ENCODE measurements around the gene ERMAP. TPM values are rescaled to one million over a fixed set of nuclear protein-coding genes. Genes with fewer than 3 reads are reported as not detected.
"Not testable (repeated sequence)": the region's sequence is repeated elsewhere in the genome, so short reads cannot be mapped to it uniquely, and the experiment has no call there.

The ERMAP gene
- polyA plus RNA-seq, 1 donor = 8.2 TPM

GRCh38 chr1:42845193-42845592 is 28.3 kb downstream of the ERMAP start:
- DNase-seq = no peak

DNA sequence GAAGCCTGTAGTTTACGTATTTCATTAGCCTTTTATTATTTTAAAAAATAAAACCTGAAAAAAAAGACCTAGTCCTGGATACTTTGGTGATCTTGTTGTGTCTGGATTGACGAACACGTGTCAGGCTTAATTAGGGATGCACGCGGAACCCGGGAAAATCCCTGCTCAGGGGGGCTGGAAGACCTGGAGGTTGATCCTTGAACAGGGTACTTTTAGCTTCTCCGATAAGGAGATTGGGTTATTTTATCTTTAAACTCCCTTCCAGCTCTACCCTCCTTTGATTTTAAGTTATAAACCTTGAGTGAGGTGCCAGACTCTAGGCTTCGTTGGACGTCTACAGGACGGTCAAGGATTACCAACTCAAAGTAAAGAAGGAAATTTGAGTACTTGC is 28.9 kb downstream of the ERMAP start:
- DNase-seq = no peak

DNA sequence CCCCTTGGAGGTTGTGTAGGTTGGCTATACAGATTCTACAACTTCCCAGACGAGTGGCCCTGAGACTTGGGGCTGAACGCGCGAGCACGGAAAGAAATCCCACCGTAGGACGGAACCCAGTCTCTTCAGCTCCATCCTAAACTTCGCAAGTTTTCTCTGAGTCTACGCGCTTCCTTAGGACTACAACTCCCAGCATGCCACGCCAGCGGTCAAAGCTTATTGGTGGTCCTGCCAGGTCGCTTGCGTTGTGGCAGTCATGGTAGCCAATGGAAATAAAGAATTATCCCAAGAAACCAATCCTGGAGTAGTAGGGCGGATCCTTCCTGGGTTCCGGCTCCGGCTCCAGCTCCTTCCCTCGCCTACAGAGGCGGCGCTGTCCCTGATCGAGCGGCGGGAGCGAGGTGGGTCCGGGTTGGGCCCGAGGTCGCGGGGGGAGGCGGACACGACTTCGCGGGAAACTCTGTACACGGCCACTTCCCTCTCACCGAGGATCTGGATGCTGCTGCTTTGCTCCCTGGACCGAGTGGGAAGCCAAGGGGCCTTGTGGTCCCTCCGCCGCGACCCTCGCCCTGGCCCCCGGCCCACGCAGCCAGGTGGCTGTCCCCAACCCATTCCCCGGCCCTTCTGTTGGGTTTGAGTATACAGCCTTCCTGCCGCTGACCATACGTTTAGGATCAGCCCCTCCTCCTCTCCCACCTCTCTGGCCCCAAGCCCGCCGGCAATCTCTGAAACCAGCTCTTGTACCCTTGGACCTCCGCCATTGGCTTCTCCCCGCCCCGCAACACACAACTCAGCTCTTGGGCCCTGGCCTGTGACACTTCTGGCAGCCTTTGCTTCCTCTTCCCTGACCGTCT is 29.6 kb downstream of the ERMAP start, which contains the start of gene ZNF691:
TSS of gene ZNF691 (plus strand) at position 357 of the 854 bp plus-strand sequence. CDS start 3,046 bp downstream, outside the sequence.
- DNase-seq = peak; percentile 95

DNA sequence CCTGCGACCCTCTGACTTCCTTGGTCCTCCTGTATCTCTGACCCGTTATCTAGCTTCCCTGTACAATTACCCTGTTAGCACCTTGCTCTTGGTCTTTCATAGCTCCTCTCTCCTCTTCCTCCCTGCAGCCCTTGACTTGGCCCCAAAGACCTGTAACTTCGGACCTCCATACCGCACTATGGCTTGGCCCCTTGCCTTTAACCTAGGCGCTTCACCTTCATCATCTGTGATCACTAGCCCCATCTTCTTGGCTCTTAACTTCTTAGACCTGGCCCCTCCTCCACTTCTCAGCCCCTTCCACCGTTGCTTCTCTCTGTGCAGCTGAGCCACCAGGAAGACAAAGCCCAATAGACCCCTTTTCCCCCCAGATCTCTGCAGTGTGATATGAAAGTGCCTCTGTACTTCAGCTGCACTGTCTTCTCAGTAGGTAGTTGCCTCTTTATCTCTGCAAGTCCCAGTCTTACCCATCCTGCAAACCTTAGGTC is 30.2 kb downstream of the ERMAP start:
- no peak for DNase-seq

GRCh38 chr1:42847721-42848460 is 31.0 kb downstream of the ERMAP start:
- DNase-seq = no peak

DNA sequence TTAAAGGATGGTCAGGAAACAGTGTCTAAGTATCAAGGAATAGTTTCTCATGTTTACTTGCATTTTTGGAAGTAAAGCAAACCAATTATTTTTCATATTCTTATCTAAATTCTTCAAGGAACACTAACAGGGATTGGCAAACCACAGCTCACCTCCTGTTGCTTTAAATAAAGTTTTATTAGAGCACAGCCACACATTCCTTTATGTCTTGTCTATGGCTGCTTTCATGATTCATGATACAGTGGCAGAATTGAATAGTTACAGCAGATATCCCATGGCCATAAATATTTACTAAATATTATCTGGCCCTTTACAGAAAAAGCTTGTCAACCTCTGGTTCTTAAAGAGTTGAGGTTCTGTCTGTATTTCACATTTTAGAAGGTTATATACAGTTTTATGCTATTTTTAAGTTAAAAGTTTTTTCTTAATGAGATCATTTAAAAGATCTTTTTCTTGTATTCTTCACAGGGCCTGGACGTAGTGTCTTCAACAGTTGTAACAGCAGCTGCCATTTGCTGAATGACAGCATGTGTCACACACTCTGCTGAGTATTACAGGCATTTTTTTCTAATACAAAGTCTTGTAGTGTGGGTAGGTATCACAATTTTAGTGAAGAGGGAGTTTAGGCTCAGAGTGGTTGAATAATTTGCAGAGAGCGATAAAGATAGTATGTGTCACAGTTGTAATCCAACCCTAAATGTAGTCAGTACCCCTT is 32.1 kb downstream of the ERMAP start:
- no peak for DNase-seq

DNA sequence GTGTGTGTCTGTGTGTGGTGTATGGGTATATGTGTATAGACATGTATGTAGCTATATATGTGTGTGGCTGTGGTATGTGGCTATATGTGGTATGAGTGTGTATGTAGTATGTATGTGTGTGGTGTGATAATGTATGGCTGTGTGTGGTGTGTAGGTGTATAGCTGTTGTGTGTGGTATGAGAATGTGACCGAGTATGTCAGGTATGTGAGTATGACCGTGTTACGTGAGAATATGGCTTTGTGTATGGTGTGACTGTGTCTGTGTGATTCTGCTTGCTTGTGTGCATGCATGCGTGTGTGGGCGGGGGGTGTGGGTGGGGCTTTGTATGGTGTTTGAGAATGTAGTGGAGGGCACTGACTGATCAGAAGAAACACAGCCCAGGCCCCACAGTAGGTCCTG is 33.0 kb downstream of the ERMAP start:
- no peak for DNase-seq

DNA sequence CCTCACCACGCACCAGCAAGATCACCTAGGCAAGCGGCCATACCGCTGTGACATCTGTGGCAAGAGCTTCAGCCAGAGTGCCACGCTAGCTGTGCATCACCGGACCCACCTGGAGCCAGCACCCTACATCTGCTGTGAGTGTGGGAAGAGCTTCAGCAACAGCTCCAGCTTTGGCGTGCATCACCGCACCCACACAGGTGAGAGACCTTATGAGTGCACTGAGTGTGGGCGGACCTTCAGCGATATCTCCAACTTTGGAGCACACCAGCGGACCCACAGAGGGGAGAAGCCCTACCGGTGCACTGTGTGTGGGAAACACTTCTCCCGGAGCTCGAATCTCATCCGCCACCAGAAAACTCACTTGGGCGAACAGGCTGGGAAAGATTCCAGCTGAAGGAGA is 34.5 kb downstream of the ERMAP start:
- DNase-seq = no peak

DNA sequence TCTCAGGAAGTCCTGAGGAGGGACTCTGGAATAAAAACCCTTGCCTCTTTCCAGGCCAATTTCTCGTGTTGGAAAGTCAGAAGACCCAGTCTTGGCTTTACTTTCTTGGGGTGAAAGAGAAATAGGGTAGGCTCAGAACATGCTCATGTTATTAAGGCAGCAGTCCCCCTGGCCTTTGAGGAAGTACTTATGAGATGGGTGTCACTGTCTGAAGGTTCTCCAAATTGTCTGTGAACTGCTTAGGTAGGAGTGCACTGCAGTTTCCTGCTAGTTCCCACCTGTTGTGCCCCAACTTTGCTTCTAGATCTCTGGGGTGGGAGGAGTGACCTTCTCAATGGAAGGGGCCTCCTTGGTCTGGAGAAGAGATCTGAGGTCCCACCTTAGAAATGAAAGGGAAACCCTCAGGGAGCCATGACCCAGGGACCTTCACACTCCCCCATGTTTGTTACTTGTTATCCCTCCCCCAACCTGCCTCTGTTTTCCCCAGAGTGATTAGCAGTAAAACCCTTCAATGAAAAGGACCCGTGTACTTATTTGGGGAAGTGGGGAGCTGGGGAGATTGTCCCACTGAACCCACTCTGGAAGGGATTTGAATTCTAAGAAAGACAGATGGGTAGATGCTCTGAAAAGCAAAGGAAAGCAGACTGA is 35.2 kb downstream of the ERMAP start:
- no peak for DNase-seq

DNA sequence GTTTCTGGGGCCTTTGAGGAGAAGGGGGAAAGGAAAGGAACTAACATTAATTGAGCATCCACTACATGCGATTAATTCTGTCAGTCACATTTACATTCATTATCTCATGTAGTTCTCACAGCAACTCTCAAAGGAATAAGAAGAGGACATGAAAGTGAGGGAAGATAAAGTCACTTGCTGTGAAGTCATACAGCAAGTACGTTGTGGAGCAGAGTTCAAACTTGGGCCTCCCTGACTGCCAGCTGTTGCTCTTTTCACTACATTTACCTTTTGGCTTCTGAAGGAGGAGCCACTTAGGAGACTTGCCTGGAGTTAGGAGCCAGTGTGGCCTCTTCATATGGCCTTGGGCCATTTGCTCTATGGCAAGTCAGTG is 35.7 kb downstream of the ERMAP start:
- no peak for DNase-seq

- no peak for DNase-seq
Observed at GRCh38 chr1:42853116-42853884, 36.4 kb downstream of the ERMAP start.

DNA sequence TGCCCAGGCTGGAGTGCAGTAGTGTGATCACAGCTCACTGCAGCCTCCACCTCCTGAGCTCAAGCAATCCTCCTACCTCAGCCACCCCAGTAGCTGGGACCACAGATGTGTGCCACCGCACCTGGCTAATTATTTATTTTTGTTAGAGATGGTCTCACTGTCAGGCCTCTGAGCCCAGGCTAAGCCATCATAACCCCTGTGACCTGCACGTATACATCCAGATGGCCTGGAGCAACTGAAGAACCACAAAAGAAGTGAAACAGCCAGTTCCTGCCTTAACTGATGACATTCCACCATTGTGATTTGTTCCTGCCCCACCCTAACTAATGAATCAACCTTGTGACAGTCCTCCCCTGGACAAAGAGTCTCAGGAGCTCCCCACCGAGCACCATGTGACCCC is 39.6 kb downstream of the ERMAP start:
- DNase-seq = not testable (repeated sequence)

GRCh38 chr1:42859366-42859765 is 42.4 kb downstream of the ERMAP start:
- not testable (repeated sequence) for DNase-seq

DNA sequence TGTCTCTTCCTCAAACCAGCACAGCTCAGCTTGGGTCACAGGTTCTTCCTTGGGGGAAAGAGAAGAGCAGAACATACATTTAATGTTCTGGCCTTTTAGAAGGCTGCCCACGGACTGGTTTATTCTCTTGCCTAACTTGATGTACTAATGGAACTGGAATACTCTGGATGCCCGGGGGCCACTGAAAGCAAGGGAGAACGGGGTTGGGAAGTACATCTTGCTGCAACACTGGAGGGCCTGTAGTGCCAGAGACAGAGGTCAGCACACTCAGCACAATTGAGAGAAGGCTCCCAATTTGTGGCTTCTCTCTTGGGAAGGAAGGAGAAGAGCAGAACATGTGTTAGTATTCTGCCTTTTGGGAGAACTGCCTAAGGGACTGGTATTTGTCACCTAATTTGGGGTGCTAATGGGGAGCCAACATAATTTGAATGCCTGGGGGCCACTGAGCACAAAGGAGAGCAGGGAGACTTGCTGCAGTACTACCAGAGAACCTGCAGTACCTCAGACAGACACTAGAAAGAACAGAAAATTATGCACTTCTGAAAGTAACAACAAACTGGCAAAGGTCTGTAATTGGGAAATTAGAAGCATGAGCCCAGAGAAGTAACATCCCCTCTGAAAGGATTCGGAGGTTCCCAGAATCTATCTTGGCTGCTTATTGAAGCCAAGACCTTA is 43.6 kb downstream of the ERMAP start:
- no peak for DNase-seq

- DNase-seq = no peak
Observed at GRCh38 chr1:42861014-42861399, 44.1 kb downstream of the ERMAP start.

- DNase-seq = no peak
Observed at GRCh38 chr1:42866549-42866948, 49.6 kb downstream of the ERMAP start.

GRCh38 chr1:42868466-42868865 is 51.5 kb downstream of the ERMAP start:
- not testable (repeated sequence) for DNase-seq

DNA sequence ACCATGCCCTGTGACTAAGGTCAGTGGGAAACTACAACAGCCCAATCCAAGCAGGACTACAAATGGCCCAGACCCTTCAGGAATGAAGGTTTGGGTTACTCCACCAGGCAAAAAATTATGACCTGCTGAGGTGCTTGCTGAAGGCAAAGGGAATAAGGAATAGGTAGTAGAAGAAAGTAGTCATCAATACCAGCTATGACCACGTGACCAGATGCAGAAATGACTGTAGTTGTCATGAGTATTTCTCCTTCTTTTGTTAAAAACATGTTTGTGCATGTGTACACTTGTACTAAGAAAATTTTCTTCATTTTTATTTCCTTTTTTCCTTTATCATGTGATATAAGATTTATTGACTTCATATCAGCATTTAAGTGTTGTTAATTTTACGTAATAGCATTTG is 52.3 kb downstream of the ERMAP start:
- not testable (repeated sequence) for DNase-seq

- not testable (repeated sequence) for DNase-seq
Observed at GRCh38 chr1:42869751-42870150, 52.8 kb downstream of the ERMAP start.

- DNase-seq = not testable (repeated sequence)
Observed at GRCh38 chr1:42873108-42873507, 56.2 kb downstream of the ERMAP start.

GRCh38 chr1:42873670-42874069 is 56.7 kb downstream of the ERMAP start:
- DNase-seq = no peak
